LNCAP (cell line): ENCODE data around the gene TOP2B.

Experiments
- CTCF ChIP-seq: fragments of 450-650 bp; IDR thresholded peaks from 2 replicates; pipeline ENCODE4 v1.5.1; 2017; ENCODE audit warnings: mild to moderate bottlenecking

The TOP2B gene

GRCh38 chr3:25683882-25684281 lies 19.2 kb upstream of the TOP2B start:
- no peak for TF ChIP-seq CTCF

DNA sequence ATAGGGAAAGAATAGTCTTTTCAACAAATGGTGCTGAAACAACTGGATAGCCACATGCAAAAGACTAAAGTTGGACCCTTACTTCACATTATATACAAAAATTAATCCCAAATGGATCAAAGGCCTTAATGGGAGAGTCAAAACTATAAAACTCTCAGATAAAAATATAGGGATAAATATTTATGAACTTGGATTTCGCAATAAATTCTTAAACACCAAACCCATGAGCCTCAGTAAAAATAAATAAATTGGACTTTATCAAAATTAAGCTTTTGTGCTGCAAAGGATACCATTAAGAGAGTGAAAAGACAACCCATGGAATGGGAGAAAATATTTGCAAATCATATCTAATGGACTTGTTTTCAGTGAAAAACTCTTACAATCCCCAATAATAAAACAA lies 18.7 kb upstream of the TOP2B start:
- TF ChIP-seq CTCF: no peak

DNA sequence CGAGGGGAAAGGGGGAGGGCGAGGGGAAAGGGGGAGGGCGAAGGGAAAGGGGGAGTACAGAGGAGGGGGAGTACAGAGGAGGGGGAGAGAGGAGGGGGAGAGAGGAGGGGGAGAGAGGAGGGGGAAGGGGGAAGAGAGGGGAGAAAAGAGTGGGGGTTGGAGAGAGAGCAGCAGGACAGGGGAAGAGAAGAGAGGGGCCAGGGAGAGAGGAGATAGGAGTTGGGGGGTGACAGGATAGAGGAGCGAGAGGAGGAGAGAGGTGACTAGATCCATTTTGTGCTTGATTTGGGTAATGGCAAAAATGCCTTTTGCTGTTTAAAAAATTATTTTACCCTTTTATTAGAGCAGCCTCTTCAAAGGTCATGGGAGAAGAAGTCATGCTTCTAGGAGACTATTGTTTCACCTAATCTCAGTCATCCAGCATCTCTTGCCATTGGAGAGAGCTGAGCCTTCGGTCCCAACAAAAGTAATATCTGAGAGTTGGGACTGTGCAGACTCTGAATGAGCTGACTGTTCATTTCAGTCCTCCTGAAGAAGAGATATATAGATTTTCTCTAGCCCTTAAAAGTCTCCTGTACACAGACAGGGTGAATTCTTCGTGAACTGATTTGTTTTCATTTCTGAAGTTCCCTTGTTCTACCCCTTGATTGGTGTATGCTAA lies 15.1 kb upstream of the TOP2B start:
- no peak for TF ChIP-seq CTCF

GRCh38 chr3:25679166-25679565 lies 14.5 kb upstream of the TOP2B start:
- no peak for TF ChIP-seq CTCF

DNA sequence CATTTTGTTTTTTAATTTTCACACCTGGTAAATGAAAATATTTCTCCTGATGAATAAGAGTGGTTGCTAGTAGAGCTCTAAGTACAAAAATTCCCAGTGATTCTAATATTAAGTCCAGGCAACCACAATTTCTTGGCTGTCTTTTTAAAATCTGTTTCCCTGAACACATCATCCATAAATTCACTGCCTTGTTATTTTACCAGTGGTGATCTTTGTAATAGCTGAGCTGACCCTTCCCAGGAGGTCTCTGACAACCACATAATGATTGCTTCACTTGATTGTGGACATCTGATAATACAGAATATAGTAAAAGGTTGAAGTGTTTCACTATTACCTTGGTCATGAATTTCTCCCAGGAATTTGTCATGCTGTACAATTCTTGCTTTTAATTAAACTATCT lies 13.9 kb upstream of the TOP2B start:
- TF ChIP-seq CTCF: no peak

DNA sequence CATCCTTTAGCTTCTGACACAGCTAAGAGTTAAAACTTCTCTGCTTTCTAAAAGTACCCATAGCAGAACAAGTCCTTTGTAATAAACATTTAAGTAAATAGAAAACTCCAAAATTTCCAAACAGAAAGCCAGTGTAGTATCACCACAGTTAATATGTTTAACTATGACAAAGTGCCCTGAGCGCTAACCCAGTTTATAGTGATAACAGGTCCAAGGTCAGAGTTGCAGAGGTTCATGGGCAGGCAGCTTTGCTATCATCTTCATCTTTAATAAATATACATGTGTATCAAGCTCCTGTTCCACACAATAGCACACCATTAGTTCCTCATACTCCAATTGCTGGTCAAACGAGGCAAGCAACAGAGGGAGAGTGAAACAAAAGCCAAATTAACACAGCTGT lies 12.4 kb upstream of the TOP2B start:
- TF ChIP-seq CTCF: no peak

- no peak for TF ChIP-seq CTCF
Measured at GRCh38 chr3:25674670-25675069, 10.0 kb upstream of the TOP2B start.

- TF ChIP-seq CTCF: no peak
Measured at GRCh38 chr3:25673738-25674298, 9.1 kb upstream of the TOP2B start.
